Kidney epithelial cell (primary cell): ENCODE data around the gene CLEC2D. TPM values are rescaled to one million over a fixed set of nuclear protein-coding genes. Genes with fewer than 3 reads are reported as not detected.
A peak's percentile ranks its signal among the peaks of the same experiment; 100 is the strongest.
"Not testable (repeated sequence)": the region's sequence is repeated elsewhere in the genome, so short reads cannot be mapped to it uniquely, and the experiment has no call there.

Source experiments
- DNase-seq: peaks from one replicate; pipeline ENCODE4 v3.0.0-alpha.2; 2010; ENCODE audit warnings: low read depth
- H3K27me3 ChIP-seq: 2 replicates; pipeline ENCODE4 v1.6.0; 2011; ENCODE audit warnings: low read length; ENCODE audit not compliant: control insufficient read depth, insufficient read depth
- H3K36me3 ChIP-seq: 2 replicates; pipeline ENCODE4 v1.5.1; 2011; ENCODE audit warnings: low read length; ENCODE audit not compliant: control insufficient read depth, insufficient read depth
- H3K4me3 ChIP-seq: 2 replicates; pipeline ENCODE4 v1.5.1; 2011; ENCODE audit warnings: low read depth, mild to moderate bottlenecking, control low read depth, low read length
- CTCF ChIP-seq: IDR thresholded peaks from 2 replicates; pipeline ENCODE4 v1.5.1; 2011; ENCODE audit warnings: mild to moderate bottlenecking, moderate library complexity, low read length, control low read depth, inconsistent platforms; ENCODE audit not compliant: insufficient read depth, poor library complexity, severe bottlenecking
- total RNA-seq: library from RNA; depleted of rRNA; stranded (reverse); fragments of >200 nt; gene quantifications from 2 replicates; pipeline ENCODE4 v1.2.3, GENCODE V29; 2015

The CLEC2D gene
- total RNA-seq, 1 donor from 2014 or later, result 6.9 TPM

GRCh38 chr12:9642606-9643265 is 26.8 kb upstream of the CLEC2D start:
- Histone ChIP-seq H3K36me3 (no peaks in the 10 kb centered on the region), H3K27me3 (no peaks in the 10 kb centered on the region), H3K4me3 (no peak overlapping the region)
- TF ChIP-seq CTCF, result no peak
- no peak for DNase-seq

- no peak for TF ChIP-seq CTCF
- Histone ChIP-seq H3K27me3 (no peaks in the 10 kb centered on the region), H3K36me3 (no peaks in the 10 kb centered on the region), H3K4me3 (no peak overlapping the region)
- DNase-seq, result no peak
Observed at GRCh38 chr12:9643266-9643660, 26.2 kb upstream of the CLEC2D start.

- not testable (repeated sequence) for H3K36me3 ChIP-seq, DNase-seq, H3K4me3 ChIP-seq, H3K27me3 ChIP-seq
Observed at GRCh38 chr12:9644985-9645551, 24.4 kb upstream of the CLEC2D start.

GRCh38 chr12:9646794-9647781 is 22.4 kb upstream of the CLEC2D start:
- no peaks in the 10 kb centered on the region for H3K27me3 ChIP-seq
- DNase-seq, result no peak
- TF ChIP-seq CTCF, result no peak
- peak overlapping the region; percentile 53 for H3K4me3 ChIP-seq
- no peaks in the 10 kb centered on the region for H3K36me3 ChIP-seq

GRCh38 chr12:9647825-9648700 is 21.4 kb upstream of the CLEC2D start:
- DNase-seq, result peak; percentile 26
- no peak for TF ChIP-seq CTCF

More at GRCh38 chr12:9647825-9648700, 21.4 kb upstream of the CLEC2D start:
- no peaks in the 10 kb centered on the region for H3K27me3 ChIP-seq
- peak overlapping the region; percentile 53 for H3K4me3 ChIP-seq
- no peaks in the 10 kb centered on the region for H3K36me3 ChIP-seq
